Dermis blood vessel endothelial cell (primary cell): ENCODE results near the gene ZSCAN16. TPM values are rescaled to one million over a fixed set of nuclear protein-coding genes. Genes with fewer than 3 reads are reported as not detected.
"Not testable (repeated sequence)": the region's sequence is repeated elsewhere in the genome, so short reads cannot be mapped to it uniquely, and the experiment has no call there.

Source experiments
- DNase-seq: peaks from one replicate; pipeline ENCODE4 v3.0.0; 2010
- total RNA-seq: library from RNA; depleted of rRNA; stranded (reverse); fragments of >200 nt; gene quantifications from 2 replicates; pipeline ENCODE4 v1.2.3, GENCODE V29; 2014

ZSCAN16 gene
- 13.5 and 19.1 TPM in 2 replicates for total RNA-seq

DNA sequence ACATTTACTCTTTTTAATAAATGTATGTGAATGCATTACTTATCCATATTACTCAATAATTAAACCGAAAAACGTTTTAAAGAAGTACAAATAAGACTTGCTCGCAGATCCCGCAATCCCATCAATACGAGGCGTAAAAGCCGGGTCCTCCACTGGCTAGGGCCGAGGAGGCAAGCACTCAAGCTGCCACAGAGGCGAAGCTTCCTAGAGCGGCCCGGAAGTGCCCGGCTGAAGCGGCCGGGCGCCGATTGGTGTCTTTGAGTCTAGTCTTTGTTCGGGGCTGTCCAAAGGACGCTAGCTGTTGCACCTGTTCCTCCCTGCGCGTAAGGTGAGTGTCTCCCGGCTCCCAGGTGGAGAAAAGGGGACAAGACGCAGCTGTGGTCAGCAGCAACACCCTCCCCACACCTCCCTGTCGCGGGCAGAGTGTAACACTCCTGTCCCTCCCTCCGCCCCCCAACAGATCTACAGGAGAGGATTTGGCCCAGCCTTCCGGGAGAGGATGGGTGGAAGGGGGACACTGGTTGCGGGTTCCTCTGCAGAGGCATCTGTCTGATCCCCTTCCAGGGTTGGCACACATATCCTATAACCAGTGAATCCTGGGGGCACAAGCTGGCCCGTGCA, at the start of gene ZSCAN16:
ZSCAN16 (plus strand) TSS at position 260 of the 621 bp plus-strand sequence. CDS start 835 bp downstream, outside the sequence.
- DNase-seq = peak; percentile 89

GRCh38 chr6:28078050-28078449, 46.4 kb upstream of the ZSCAN16 start:
- DNase-seq = no peak

DNA sequence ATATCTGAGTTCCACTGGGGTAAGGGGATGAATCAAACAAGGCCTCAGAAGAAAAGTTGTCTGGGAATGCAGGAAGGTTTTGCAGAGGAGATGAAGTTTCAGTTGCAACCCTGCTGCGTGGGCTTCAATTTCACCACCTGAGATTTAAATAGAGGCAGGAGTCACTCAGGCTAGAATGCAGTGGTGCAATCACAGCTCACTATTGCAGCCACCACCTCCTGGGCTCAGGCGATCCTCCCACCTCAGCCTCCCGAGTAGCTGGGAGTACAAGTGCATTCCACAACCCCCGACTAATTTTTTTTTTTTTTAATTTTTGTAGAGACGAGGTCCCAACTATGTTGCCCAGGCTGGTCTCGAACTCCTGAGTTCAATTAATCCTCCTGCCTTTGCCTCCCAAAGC, 45.6 kb upstream of the ZSCAN16 start:
- DNase-seq = no peak

DNA sequence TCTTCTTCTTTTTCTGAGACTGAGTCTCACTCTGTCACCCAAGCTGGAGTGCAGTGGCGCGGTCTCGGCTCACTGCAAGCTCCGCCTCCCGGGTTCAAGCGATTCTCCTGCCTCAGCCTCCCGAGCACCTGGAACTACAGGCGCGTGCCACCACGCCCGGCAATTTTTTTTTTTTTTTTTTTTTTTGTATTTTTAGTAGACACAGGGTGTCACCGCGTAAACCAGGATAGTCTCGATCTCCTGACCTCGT, 44.1 kb upstream of the ZSCAN16 start, which contains the start of gene ZNF165:
ZNF165 (plus strand) TSS at position 188 of the 250 bp plus-strand sequence. CDS start 4,913 bp downstream, outside the sequence.
- DNase-seq = not testable (repeated sequence)

DNA sequence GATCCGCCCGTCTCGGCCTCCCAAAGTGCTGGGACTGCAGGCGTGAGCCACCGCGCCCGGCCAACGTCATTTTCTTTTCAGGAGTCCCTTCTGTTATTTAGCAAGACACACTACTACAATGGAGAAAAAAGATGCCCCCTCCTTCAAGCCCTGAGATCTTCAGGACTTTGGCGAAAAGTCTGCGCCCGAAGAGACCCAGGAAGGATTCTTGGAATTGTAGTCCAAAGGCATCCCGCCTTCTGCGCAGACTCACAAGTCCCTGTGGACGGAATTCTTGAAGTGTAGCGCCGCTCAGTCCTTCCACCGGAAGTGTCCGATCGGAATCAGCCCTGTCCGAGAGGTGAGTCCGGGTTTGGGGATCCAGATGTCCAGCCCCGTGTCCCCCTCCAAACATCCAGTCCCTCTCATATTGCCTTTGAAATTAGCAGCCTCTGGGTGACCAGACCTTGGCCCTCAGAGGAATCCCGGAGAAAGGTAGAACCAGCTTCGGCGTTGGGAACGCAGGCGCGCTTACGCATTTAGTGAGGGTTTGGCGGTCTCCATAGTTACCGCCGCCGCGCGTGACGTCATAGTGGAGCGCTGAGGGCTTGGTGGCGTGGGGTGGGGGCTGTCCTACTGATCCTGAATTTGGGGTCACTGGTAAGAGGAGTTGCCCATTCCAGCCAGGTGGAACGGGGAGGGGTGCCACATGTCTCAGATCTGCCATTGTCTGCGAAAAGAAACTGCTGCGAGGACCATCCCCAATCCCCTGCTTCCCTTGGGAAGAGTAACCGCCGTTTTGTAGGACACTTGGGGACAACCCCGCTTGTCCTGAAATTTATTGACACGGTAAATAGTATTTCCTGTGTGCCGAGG, 43.6 kb upstream of the ZSCAN16 start:
- peak; percentile 98 for DNase-seq

DNA sequence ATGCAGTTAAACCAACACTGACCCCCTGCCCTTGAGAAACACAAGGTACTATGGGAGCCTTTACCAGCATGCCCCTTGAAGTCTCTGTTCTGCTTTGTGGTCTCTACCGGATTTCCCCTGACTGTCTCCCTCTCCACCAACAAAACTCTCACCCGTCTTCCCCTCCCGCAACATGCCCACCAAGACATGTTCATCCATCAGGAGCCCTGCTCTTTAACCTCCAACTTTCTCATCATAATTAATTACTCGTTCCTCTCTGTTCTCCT, 43.0 kb upstream of the ZSCAN16 start:
- no peak for DNase-seq

- DNase-seq = no peak
These were observed 41.5 kb upstream of the ZSCAN16 start for GRCh38 chr6:28082939-28083338.

DNA sequence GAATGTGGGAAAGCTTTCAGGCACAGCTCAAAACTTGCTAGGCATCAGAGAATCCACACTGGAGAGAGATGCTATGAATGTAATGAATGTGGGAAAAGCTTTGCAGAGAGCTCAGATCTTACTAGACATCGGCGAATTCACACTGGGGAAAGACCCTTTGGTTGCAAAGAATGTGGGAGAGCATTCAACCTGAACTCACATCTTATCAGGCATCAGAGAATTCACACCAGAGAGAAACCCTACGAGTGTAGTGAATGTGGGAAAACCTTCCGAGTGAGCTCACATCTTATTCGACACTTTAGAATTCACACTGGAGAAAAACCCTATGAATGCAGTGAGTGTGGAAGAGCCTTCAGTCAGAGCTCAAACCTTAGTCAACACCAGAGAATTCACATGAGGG, 35.4 kb upstream of the ZSCAN16 start:
- DNase-seq = no peak

- DNase-seq = no peak
These were observed 33.4 kb upstream of the ZSCAN16 start for GRCh38 chr6:28090917-28091586.

DNA sequence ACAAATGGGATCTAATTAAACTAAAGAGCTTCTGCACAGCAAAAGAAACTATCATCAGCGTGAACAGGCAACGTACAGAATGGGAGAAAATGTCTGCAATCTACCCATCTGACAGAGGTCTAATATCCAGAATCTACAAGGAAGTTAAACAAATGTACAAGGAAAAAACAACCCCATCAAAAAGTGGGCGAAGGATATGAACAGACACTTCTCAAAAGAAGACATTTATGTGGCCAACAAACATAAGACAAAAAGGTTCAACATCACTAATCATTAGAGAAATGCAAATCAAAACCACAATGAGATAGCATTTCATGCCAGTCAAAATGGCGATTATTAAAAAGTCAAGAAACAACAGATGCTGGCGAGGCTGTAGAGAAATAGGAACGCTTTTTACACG, 22.2 kb upstream of the ZSCAN16 start:
- not testable (repeated sequence) for DNase-seq

- not testable (repeated sequence) for DNase-seq
These were observed 21.7 kb upstream of the ZSCAN16 start for GRCh38 chr6:28102699-28103098.

GRCh38 chr6:28104392-28105244, 19.8 kb upstream of the ZSCAN16 start:
- DNase-seq = peak; percentile 75

DNA sequence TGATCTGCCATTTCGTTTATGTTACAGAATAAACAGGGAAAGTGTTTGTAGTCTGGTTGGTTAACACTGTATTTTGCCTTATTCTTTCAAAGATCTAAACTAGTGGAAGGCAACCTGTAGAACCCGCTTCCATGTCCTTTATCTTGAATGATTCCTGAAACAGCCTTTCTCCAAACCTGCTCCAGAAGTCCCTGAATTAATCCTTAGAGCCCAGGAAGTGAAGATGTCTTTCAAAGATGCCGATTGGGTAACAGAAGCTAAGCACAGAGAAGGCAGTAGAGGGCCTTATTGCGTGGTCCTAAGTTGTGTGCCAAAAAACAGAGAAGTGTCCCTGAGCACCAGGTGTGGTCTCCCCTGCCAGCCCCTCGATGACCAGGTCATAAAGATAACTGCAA, 19.2 kb upstream of the ZSCAN16 start:
- DNase-seq = no peak

GRCh38 chr6:28107506-28107905, 16.9 kb upstream of the ZSCAN16 start:
- DNase-seq = no peak

GRCh38 chr6:28111964-28112363, 12.4 kb upstream of the ZSCAN16 start:
- DNase-seq = no peak

DNA sequence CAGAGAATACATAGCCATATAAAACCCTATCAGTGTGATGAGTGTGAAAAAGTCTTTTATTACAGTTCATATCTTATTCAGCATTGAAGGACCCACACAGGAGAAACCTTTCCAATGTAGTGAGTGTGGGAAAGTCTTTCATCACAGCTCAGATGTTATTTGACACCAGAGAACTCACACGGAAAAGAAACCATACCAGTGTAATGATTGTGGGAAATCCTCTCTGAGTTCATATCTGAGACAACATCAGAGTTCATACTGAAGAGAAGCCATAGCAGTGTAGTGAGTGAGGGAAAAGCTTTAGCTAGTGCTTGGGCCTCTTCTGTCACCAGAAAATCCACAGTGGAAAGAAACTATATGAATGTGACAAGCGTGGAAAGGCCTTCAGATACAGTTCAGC, 8.6 kb upstream of the ZSCAN16 start:
- no peak for DNase-seq

DNA sequence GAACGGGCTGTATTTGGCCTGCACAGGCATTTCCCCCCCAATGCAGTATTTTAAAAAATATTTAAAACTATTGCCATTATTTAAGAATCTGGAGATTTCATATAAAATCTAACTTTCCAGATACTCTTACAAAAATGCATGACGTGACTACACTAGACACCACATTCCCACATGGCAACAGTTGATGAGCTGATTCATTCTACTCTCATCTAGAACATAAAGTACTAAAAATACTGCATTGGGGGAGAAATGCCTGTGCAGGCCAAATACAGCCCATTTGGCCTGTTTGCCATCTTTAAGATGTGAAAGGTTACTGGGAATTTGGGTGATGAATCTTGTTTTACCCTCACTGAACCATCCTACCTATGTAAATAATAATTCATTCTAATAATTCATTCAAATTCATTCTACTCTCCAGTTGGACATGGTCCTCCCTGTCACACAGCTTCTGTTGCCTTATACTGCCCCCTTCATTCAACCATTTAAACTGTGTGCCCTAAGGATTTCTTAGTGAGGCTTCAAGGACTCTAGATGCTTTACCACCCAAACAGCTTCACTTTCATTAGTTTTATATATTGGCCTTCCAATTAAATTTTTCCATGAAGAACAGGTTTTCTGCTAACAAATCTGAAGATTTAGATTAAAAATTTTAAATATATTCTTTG, 6.9 kb upstream of the ZSCAN16 start:
- no peak for DNase-seq

GRCh38 chr6:28118217-28118616, 6.2 kb upstream of the ZSCAN16 start:
- no peak for DNase-seq

- DNase-seq = no peak
These were observed 2.5 kb upstream of the ZSCAN16 start for GRCh38 chr6:28121876-28122275.

DNA sequence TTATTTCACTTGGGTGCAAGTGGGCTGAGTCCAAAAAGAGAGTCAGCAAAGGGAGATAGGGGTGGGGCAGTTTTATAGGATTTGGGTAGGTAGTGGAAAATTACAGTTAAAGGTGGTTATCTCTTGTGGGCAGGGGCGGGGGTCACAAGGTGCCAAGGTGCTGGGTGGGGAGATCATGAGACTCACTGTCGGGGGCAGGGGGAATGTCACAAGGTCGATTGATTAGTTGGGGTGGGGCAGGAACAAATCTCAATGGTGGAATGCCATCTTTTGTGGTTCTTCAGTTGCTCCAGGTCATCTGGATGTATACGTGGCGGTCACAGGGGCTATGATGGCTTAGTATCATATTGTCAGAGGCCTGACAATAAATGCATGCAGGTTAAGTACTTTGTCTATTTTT, 2.1 kb upstream of the ZSCAN16 start:
- DNase-seq = not testable (repeated sequence)

- no peak for DNase-seq
These were observed 553 bp downstream of the ZSCAN16 start for GRCh38 chr6:28124971-28125353.

DNA sequence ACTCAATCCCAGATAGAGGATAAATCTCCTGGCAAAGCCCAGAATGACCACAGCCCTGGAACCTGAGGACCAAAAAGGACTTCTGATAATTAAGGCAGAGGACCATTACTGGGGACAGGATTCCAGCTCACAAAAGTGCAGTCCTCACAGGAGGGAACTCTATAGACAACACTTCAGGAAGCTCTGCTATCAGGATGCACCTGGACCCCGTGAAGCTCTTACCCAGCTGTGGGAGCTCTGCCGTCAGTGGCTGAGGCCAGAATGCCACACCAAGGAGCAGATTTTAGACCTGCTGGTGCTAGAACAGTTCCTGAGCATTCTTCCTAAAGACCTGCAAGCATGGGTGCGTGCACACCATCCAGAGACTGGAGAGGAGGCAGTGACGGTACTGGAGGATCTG, 992 bp downstream of the ZSCAN16 start:
- DNase-seq = no peak

GRCh38 chr6:28134015-28134414, 9.6 kb downstream of the ZSCAN16 start:
- peak; percentile 69 for DNase-seq
